Activated CD8-positive, alpha-beta memory T cell treated with anti-CD3 and anti-CD28 coated beads for 36 hours (primary cell): Measurements from ENCODE around the gene CCDC78. TPM values are rescaled to one million over a fixed set of nuclear protein-coding genes. Genes with fewer than 3 reads are reported as not detected.

Experiments used
- CTCF ChIA-PET: fragments of 350-600 bp; sonication (Branson Sonifier 250); formaldehyde crosslinking; loops from one replicate; lab custom pipeline; 2021; ENCODE audit warnings: antibody characterized with exemption; lab: Charles Lee
- POLR2A ChIA-PET: fragments of 350-600 bp; sonication (Branson Sonifier 250); formaldehyde crosslinking; loops from one replicate; lab custom pipeline; 2021; ENCODE audit warnings: antibody characterized with exemption; lab: Charles Lee
- total RNA-seq, 2 experiments: library from RNA; stranded (reverse); gene quantifications; one replicate each; pipeline ENCODE4 v1.2.3, GENCODE V29; 2021

CCDC78 gene
- total RNA-seq, 2 experiments from 2014 or later = 8.6 TPM

- ChIA-PET POLR2A (no interaction called here), CTCF (interaction anchor here (1.1 kb wide), 1 partner anchor 11 kb away, joined by 3 read pairs; no protein-coding TSS in a partner anchor)
Observed at GRCh38 chr16:673399-673991, 52.7 kb downstream of the CCDC78 start.

GRCh38 chr16:672851-673250, 53.4 kb downstream of the CCDC78 start:
- POLR2A ChIA-PET = no interaction called here
- CTCF ChIA-PET = no interaction called here

Other genes starting within 250 kb of the CCDC78 start
- gene CAPN15, start 198.7 kb downstream of the CCDC78 start, total RNA-seq = 100 to 1,000 TPM; 107 to 108 TPM
- not detected for gene PRR35, start 166.0 kb downstream of the CCDC78 start, total RNA-seq
- gene NHLRC4, start 159.4 kb downstream of the CCDC78 start, total RNA-seq = under 1 TPM; 0.25 to 0.27 TPM
- 10 to 100 TPM; 46.7 to 50.8 TPM for gene PIGQ, start 156.5 kb downstream of the CCDC78 start, total RNA-seq
- 10 to 100 TPM in 1 of 2 experiments, 1 to 10 TPM in 1; 8.9 to 11.1 TPM for gene RAB40C, start 136.4 kb downstream of the CCDC78 start, total RNA-seq
- gene WFIKKN1, start 95.5 kb downstream of the CCDC78 start, total RNA-seq = under 1 TPM; 0.15 to 0.19 TPM
- gene METTL26, start 90.1 kb downstream of the CCDC78 start, total RNA-seq = 100 to 1,000 TPM; 136 to 137 TPM
- 10 to 100 TPM; 63.5 to 73.0 TPM for gene MCRIP2, start 84.6 kb downstream of the CCDC78 start, total RNA-seq
- 10 to 100 TPM; 87.3 to 89.6 TPM for gene WDR90, start 77.1 kb downstream of the CCDC78 start, total RNA-seq
- gene RHOT2, start 58.3 kb downstream of the CCDC78 start, total RNA-seq = 100 to 1,000 TPM; 136 to 147 TPM
- gene RHBDL1, start 50.8 kb downstream of the CCDC78 start, total RNA-seq = under 1 TPM; 0.48 to 0.63 TPM
- gene STUB1, start 46.0 kb downstream of the CCDC78 start, total RNA-seq = 100 to 1,000 TPM; 100 to 106 TPM
- 10 to 100 TPM; 48.7 to 49.3 TPM for gene JMJD8, start 42.1 kb downstream of the CCDC78 start, total RNA-seq
- gene WDR24, start 36.0 kb downstream of the CCDC78 start, total RNA-seq = 10 to 100 TPM; 22.0 to 23.6 TPM
- gene FBXL16, start 20.6 kb downstream of the CCDC78 start, total RNA-seq = 1 to 10 TPM; 4.1 to 5.7 TPM
- gene METRN, start 11.3 kb downstream of the CCDC78 start, total RNA-seq = 10 to 100 TPM; 35.3 to 37.7 TPM
- 10 to 100 TPM; 69.1 to 69.9 TPM for gene ANTKMT, start 5.3 kb downstream of the CCDC78 start, total RNA-seq
- 10 to 100 TPM; 29.0 to 31.5 TPM for gene HAGHL, start 663 bp upstream of the CCDC78 start, total RNA-seq
- gene CIAO3, start 14.6 kb upstream of the CCDC78 start, total RNA-seq = 10 to 100 TPM; 33.4 to 34.5 TPM
- not detected for gene MSLN, start 34.3 kb upstream of the CCDC78 start, total RNA-seq
- 10 to 100 TPM; 40.6 to 44.4 TPM for gene RPUSD1, start 61.9 kb upstream of the CCDC78 start, total RNA-seq
- gene CHTF18, start 62.2 kb upstream of the CCDC78 start, total RNA-seq = 100 to 1,000 TPM; 122 to 128 TPM
- gene GNG13, start 74.3 kb upstream of the CCDC78 start, total RNA-seq = not detected
- gene LMF1, start 244.5 kb upstream of the CCDC78 start, total RNA-seq = 1 to 10 TPM; 7.7 to 7.8 TPM